WTC11 (cell line): Measurements from ENCODE around the gene ASIC3. TPM values are rescaled to one million over a fixed set of nuclear protein-coding genes. Genes with fewer than 3 reads are reported as not detected.

ENCODE experiments used
- ATAC-seq: fragments of 200-7000 bp; cut with Tn5 transposase; 2 replicates; pipeline ENCODE4 v1.10.0; 2021; ENCODE audit warnings: mild to moderate bottlenecking, moderate library complexity
- CTCF ChIA-PET: fragments of 300-600 bp; sonication (Branson Sonifier 250); formaldehyde crosslinking; loops from one replicate; lab custom pipeline; 2021; ENCODE audit warnings: antibody characterized with exemption; lab: Charles Lee
- POLR2A ChIA-PET: fragments of 350-600 bp; sonication (Branson Sonifier 250); formaldehyde crosslinking; loops from one replicate; lab custom pipeline; 2021; ENCODE audit warnings: antibody characterized with exemption; lab: Charles Lee
- DNase-seq: peaks from one replicate; pipeline ENCODE4 v3.0.0; 2021; ENCODE audit warnings: low spot score
- H3K27ac Mint-ChIP-seq: 2 replicates; pipeline ENCODE4 v1.8.0; 2021; ENCODE audit warnings: mixed read lengths
- H3K27me3 Mint-ChIP-seq: 2 replicates; pipeline ENCODE4 v1.8.0; 2021; ENCODE audit warnings: low read depth, mild to moderate bottlenecking, moderate library complexity, mixed read lengths
- H3K36me3 Mint-ChIP-seq: 2 replicates; pipeline ENCODE4 v1.8.0; 2021; ENCODE audit warnings: mixed read lengths
- H3K4me1 Mint-ChIP-seq: 2 replicates; pipeline ENCODE4 v1.8.0; 2022; ENCODE audit warnings: mixed read lengths
- H3K4me3 Mint-ChIP-seq: 2 replicates; pipeline ENCODE4 v1.8.0; 2021; ENCODE audit warnings: mild to moderate bottlenecking, moderate library complexity, mixed read lengths
- H3K9me3 Mint-ChIP-seq: 2 replicates; pipeline ENCODE4 v1.8.0; 2021; ENCODE audit warnings: mixed read lengths
- ARID4B ChIP-seq: sonication (generic); formaldehyde crosslinking; IDR thresholded peaks from 2 replicates; pipeline ENCODE4 v1.8.0; 2023; ENCODE audit warnings: missing genetic modification reagents, mild to moderate bottlenecking, borderline replicate concordance
- CTCF ChIP-seq: fragments of 200-600 bp; IDR thresholded peaks from 2 replicates; pipeline ENCODE4 v1.8.0; 2022; ENCODE audit warnings: antibody characterized with exemption
- JAZF1 ChIP-seq: fragments of 250-450 bp; sonication (Bioruptor Pico); IDR thresholded peaks from 2 replicates; pipeline ENCODE4 v1.9.0; 2021; ENCODE audit warnings: moderate library complexity, mild to moderate bottlenecking, inconsistent platforms
- KAT7 ChIP-seq: sonication (generic); formaldehyde crosslinking; IDR thresholded peaks from 2 replicates; pipeline ENCODE4 v1.8.1; 2023; ENCODE audit warnings: missing genetic modification reagents, mild to moderate bottlenecking, borderline replicate concordance
- MXD4 ChIP-seq: fragments of 250-450 bp; sonication (Bioruptor Pico); IDR thresholded peaks from 2 replicates; pipeline ENCODE4 v1.8.0; 2021; ENCODE audit warnings: mild to moderate bottlenecking, moderate library complexity, borderline replicate concordance
- MYBL2 ChIP-seq: sonication (generic); formaldehyde crosslinking; IDR thresholded peaks from 2 replicates; pipeline ENCODE4 v1.8.1; 2023; ENCODE audit warnings: mild to moderate bottlenecking, moderate library complexity, missing genetic modification reagents
- SMAD4 ChIP-seq: sonication (generic); formaldehyde crosslinking; IDR thresholded peaks from 2 replicates; pipeline ENCODE4 v1.8.0; 2022; ENCODE audit warnings: mild to moderate bottlenecking, missing genetic modification reagents
- SOX15 ChIP-seq: fragments of 250-450 bp; sonication (Bioruptor Pico); IDR thresholded peaks from 2 replicates; pipeline ENCODE4 v1.9.0; 2021; ENCODE audit warnings: mild to moderate bottlenecking
- TP53 ChIP-seq: sonication (generic); formaldehyde crosslinking; IDR thresholded peaks from 2 replicates; pipeline ENCODE4 v1.8.1; 2023; ENCODE audit warnings: mild to moderate bottlenecking, missing genetic modification reagents
- ZMAT4 ChIP-seq: fragments of 250-450 bp; sonication (Bioruptor Pico); IDR thresholded peaks from 2 replicates; pipeline ENCODE4 v1.9.0; 2021; ENCODE audit warnings: mild to moderate bottlenecking
- ZNF219 ChIP-seq: sonication (generic); formaldehyde crosslinking; IDR thresholded peaks from 2 replicates; pipeline ENCODE4 v1.8.0; 2023; ENCODE audit warnings: missing genetic modification reagents, mild to moderate bottlenecking, borderline replicate concordance
- ZNF317 ChIP-seq: sonication (generic); formaldehyde crosslinking; IDR thresholded peaks from 2 replicates; pipeline ENCODE4 v1.8.1; 2023; ENCODE audit warnings: low read depth, mild to moderate bottlenecking, moderate library complexity, missing genetic modification reagents, borderline replicate concordance
- ZNF425 ChIP-seq: fragments of 250-450 bp; sonication (Bioruptor Pico); conservative IDR thresholded peaks from 2 replicates; pipeline ENCODE4 v1.9.0; 2021; ENCODE audit warnings: mild to moderate bottlenecking
- ZNF512 ChIP-seq: sonication (generic); formaldehyde crosslinking; IDR thresholded peaks from 2 replicates; pipeline ENCODE4 v1.8.1; 2022; ENCODE audit warnings: missing genetic modification reagents, borderline replicate concordance
- total RNA-seq: library from RNA; stranded (reverse); gene quantifications from 3 replicates; pipeline ENCODE4 v1.2.3, GENCODE V29; 2021
- TF ChIP-seq, protein P1 (sequence below): sonication (generic); formaldehyde crosslinking; conservative IDR thresholded peaks from 2 replicates; pipeline ENCODE4 v1.8.1; 2023; ENCODE audit warnings: mild to moderate bottlenecking, low read depth, missing genetic modification reagents, moderate library complexity
- TF ChIP-seq, protein P2 (sequence below): sonication (generic); formaldehyde crosslinking; IDR thresholded peaks from 2 replicates; pipeline ENCODE4 v1.8.1; 2023; ENCODE audit warnings: mild to moderate bottlenecking, missing genetic modification reagents
- TF ChIP-seq, protein P3 (sequence below): sonication (generic); formaldehyde crosslinking; conservative IDR thresholded peaks from 2 replicates; pipeline ENCODE4 v1.8.1; 2022; ENCODE audit warnings: mild to moderate bottlenecking, missing genetic modification reagents

The ASIC3 gene
- total RNA-seq, 1 experiment from 2014 or later: 5.5 TPM

DNA sequence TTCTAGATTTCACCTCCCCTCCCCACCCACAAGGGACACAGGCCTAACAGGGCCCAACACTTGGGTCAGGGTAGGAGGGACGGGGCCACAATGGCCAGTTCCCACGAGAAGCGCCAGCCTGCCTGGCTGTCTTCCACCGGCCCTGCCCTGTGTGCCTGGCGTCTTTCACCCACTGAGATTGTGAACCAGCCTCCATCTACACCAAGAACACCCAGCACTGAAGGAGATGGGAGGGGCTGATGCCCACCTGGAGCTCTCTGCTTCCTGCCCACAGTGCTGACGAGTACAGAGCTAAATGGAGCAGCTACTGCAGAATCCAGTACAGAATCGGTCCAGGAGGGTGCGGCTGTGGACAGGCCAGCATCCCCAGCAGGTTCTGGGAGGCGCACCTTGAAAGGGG lies 2.4 kb upstream of the ASIC3 start:
- ChIA-PET CTCF (interaction anchor here (0.7 to 2.3 kb wide), 2 partner anchors 28 to 81 kb away, joined by 3 to 6 read pairs; no protein-coding TSS in a partner anchor), POLR2A (no interaction called here)
- DNase-seq (no peak), ATAC-seq (no peak)
- H3K4me3 Mint-ChIP-seq: no peak overlapping the region
- H3K4me1 Mint-ChIP-seq: no peaks in the 10 kb centered on the region
- TF ChIP-seq JAZF1: no peak
- TF ChIP-seq, protein P1, sequence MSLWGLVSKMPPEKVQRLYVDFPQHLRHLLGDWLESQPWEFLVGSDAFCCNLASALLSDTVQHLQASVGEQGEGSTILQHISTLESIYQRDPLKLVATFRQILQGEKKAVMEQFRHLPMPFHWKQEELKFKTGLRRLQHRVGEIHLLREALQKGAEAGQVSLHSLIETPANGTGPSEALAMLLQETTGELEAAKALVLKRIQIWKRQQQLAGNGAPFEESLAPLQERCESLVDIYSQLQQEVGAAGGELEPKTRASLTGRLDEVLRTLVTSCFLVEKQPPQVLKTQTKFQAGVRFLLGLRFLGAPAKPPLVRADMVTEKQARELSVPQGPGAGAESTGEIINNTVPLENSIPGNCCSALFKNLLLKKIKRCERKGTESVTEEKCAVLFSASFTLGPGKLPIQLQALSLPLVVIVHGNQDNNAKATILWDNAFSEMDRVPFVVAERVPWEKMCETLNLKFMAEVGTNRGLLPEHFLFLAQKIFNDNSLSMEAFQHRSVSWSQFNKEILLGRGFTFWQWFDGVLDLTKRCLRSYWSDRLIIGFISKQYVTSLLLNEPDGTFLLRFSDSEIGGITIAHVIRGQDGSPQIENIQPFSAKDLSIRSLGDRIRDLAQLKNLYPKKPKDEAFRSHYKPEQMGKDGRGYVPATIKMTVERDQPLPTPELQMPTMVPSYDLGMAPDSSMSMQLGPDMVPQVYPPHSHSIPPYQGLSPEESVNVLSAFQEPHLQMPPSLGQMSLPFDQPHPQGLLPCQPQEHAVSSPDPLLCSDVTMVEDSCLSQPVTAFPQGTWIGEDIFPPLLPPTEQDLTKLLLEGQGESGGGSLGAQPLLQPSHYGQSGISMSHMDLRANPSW (CRISPR knock-in tag): no peak
- TF ChIP-seq ZNF219 (CRISPR knock-in tag): no peak
- TF ChIP-seq ZNF512 (CRISPR knock-in tag): no peak
- no peak for TF ChIP-seq SMAD4
- TF ChIP-seq MXD4: no peak
- no peak for TF ChIP-seq CTCF
- H3K27me3 Mint-ChIP-seq: peaks cover 19% of the 10 kb centered on the region
- no peak overlapping the region for H3K27ac Mint-ChIP-seq
- H3K36me3 Mint-ChIP-seq: no peaks in the 10 kb centered on the region
- no peaks in the 10 kb centered on the region for H3K9me3 Mint-ChIP-seq

GRCh38 chr7:151046603-151047573 lies 1.4 kb upstream of the ASIC3 start:
- Mint-ChIP-seq H3K4me1 (no peaks in the 10 kb centered on the region), H3K27ac (no peak overlapping the region), H3K4me3 (no peak overlapping the region), H3K36me3 (no peaks in the 10 kb centered on the region), H3K9me3 (no peaks in the 10 kb centered on the region), H3K27me3 (peaks cover 24% of the 10 kb centered on the region)
- ATAC-seq (no peak), DNase-seq (no peak)
- CTCF ChIA-PET: interaction anchor here (0.7 to 2.3 kb wide), 3 partner anchors 28 to 82 kb away, joined by 3 to 6 read pairs (median 3); no protein-coding TSS in a partner anchor
- POLR2A ChIA-PET: no interaction called here
- no peak for TF ChIP-seq MYBL2 (CRISPR knock-in tag)
- TF ChIP-seq, protein P2, sequence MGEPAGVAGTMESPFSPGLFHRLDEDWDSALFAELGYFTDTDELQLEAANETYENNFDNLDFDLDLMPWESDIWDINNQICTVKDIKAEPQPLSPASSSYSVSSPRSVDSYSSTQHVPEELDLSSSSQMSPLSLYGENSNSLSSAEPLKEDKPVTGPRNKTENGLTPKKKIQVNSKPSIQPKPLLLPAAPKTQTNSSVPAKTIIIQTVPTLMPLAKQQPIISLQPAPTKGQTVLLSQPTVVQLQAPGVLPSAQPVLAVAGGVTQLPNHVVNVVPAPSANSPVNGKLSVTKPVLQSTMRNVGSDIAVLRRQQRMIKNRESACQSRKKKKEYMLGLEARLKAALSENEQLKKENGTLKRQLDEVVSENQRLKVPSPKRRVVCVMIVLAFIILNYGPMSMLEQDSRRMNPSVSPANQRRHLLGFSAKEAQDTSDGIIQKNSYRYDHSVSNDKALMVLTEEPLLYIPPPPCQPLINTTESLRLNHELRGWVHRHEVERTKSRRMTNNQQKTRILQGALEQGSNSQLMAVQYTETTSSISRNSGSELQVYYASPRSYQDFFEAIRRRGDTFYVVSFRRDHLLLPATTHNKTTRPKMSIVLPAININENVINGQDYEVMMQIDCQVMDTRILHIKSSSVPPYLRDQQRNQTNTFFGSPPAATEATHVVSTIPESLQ: no peak
- TF ChIP-seq ZNF219 (CRISPR knock-in tag): no peak
- no peak for TF ChIP-seq ZNF425
- TF ChIP-seq TP53 (CRISPR knock-in tag): no peak
- TF ChIP-seq ARID4B (CRISPR knock-in tag): no peak
- no peak for TF ChIP-seq ZNF317 (CRISPR knock-in tag)
- TF ChIP-seq KAT7 (CRISPR knock-in tag): no peak
- no peak for TF ChIP-seq SOX15 (CRISPR knock-in tag)
- TF ChIP-seq, protein P3, sequence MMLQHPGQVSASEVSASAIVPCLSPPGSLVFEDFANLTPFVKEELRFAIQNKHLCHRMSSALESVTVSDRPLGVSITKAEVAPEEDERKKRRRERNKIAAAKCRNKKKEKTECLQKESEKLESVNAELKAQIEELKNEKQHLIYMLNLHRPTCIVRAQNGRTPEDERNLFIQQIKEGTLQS (CRISPR knock-in tag): no peak
- TF ChIP-seq ZMAT4: no peak
